Neuron (in vitro differentiated cells): ENCODE results near the gene TMPRSS15.

ENCODE experiments used
- H2AFZ ChIP-seq: one replicate; pipeline ENCODE4 v1.6.1; 2013; ENCODE audit warnings: low read depth, mild to moderate bottlenecking, inconsistent platforms, low read length, moderate library complexity
- H3K27me3 ChIP-seq: one replicate; pipeline ENCODE4 v1.6.1; 2013; ENCODE audit warnings: low read length; ENCODE audit not compliant: insufficient read depth
- H3K36me3 ChIP-seq: one replicate; pipeline ENCODE4 v1.6.1; 2013; ENCODE audit warnings: low read length; ENCODE audit not compliant: insufficient read depth
- H3K4me1 ChIP-seq: one replicate; pipeline ENCODE4 v1.6.1; 2013; ENCODE audit warnings: low read length; ENCODE audit not compliant: insufficient read depth
- H3K4me3 ChIP-seq: 2 replicates; pipeline ENCODE4 v1.5.1; 2013; ENCODE audit warnings: mild to moderate bottlenecking, low read length, moderate library complexity
- H3K9me3 ChIP-seq: one replicate; pipeline ENCODE4 v1.6.1; 2013; ENCODE audit warnings: low read length

The TMPRSS15 gene

GRCh38 chr21:18403735-18404450 is at the start of gene TMPRSS15:
Gene TMPRSS15, minus strand, starts transcription at chr21:18403785. Its CDS starts 163 bp downstream, at chr21:18403622.
- H2AFZ ChIP-seq = no peak within 1 kb of the TSS
- H3K27me3 ChIP-seq = no peaks in the 10 kb centered on the region
- H3K36me3 ChIP-seq = no peaks in the 10 kb centered on the region
- no peak within 1 kb of the TSS for H3K4me3 ChIP-seq
- no peaks in the 10 kb centered on the region for H3K9me3 ChIP-seq
- H3K4me1 ChIP-seq = no peaks in the 10 kb centered on the region

DNA sequence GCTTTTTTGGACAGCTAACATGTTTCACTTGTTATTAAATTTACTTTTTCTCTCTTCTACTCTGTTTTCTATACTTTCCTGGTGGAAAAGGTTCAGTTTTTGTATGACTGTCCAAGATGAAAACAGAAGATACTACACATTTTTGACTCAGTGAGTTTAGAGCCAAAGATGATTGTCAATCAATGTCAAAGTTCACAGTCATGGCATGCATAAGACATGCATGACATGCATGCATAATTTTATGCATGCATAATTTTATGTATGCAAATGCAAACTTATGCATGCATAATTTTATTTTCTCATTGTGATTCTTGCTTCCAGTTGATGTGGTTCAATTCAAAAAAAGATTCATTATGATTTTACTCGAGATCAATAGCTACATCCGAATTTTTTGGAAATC is 48.1 kb upstream of the TMPRSS15 start:
- H3K27me3 ChIP-seq = no peaks in the 10 kb centered on the region
- H3K36me3 ChIP-seq = no peaks in the 10 kb centered on the region
- no peak overlapping the region for H3K4me3 ChIP-seq

GRCh38 chr21:18449605-18450550 is 46.3 kb upstream of the TMPRSS15 start:
- no peak overlapping the region for H3K4me3 ChIP-seq

More for the DNA sequence above, 48.1 kb upstream of the TMPRSS15 start:
- Histone ChIP-seq H2AFZ (no peak overlapping the region), H3K4me1 (peaks cover 16% of the 10 kb centered on the region), H3K9me3 (no peaks in the 10 kb centered on the region)

GRCh38 chr21:18443701-18444100 is 40.1 kb upstream of the TMPRSS15 start:
- Histone ChIP-seq H2AFZ (no peak overlapping the region), H3K9me3 (no peaks in the 10 kb centered on the region), H3K36me3 (no peaks in the 10 kb centered on the region), H3K4me1 (no peaks in the 10 kb centered on the region), H3K4me3 (no peak overlapping the region), H3K27me3 (no peaks in the 10 kb centered on the region)

More at GRCh38 chr21:18449605-18450550, 46.3 kb upstream of the TMPRSS15 start:
- no peaks in the 10 kb centered on the region for H3K9me3 ChIP-seq
- H3K4me1 ChIP-seq = peaks cover 16% of the 10 kb centered on the region
- no peaks in the 10 kb centered on the region for H3K36me3 ChIP-seq
- H2AFZ ChIP-seq = no peak overlapping the region
- no peaks in the 10 kb centered on the region for H3K27me3 ChIP-seq

DNA sequence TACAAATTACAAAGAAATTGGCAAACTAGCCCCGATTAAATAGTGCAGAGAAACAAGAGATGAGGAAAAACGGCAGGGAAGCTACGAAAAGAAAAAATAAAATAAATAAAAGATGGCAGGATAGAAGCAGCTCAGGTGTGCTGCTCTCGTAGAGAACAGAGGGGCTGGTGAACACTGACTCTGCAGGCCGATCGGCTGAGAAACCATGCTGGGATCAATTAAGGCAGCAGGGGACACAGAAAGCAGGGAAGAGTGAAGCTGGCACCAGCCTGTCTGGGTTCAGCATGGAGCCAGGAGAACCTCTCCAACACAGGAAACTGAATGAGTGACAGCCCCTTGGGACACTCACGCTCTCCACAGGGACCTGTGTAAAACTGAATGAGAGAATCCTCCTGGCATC is 39.5 kb upstream of the TMPRSS15 start:
- H3K4me3 ChIP-seq = no peak overlapping the region
- H3K4me1 ChIP-seq = no peaks in the 10 kb centered on the region
- H3K9me3 ChIP-seq = no peaks in the 10 kb centered on the region
- no peaks in the 10 kb centered on the region for H3K36me3 ChIP-seq
- no peaks in the 10 kb centered on the region for H3K27me3 ChIP-seq
- no peak overlapping the region for H2AFZ ChIP-seq

DNA sequence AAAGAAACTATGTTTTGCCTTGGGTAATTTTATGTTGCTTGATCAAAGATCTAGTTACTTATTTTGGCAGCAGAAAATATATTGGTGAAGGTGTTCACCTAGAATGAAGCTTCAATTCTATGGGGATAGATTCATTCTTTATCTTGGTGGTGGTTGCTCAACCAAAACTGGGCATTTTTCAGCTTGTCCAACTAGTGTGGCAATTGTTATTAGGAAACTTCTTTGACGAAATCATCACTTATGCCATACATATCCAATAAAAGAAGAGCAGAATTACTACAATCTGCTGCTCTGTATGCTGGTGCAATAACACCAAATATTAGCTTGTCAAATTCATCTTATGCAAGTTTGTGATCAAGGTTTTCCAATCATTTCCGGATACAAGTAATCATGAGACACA is 26.8 kb upstream of the TMPRSS15 start:
- no peaks in the 10 kb centered on the region for H3K36me3 ChIP-seq
- no peak overlapping the region for H3K4me3 ChIP-seq
- H3K27me3 ChIP-seq = no peaks in the 10 kb centered on the region
- no peak overlapping the region for H2AFZ ChIP-seq
- no peaks in the 10 kb centered on the region for H3K4me1 ChIP-seq
- no peaks in the 10 kb centered on the region for H3K9me3 ChIP-seq

- H3K36me3 ChIP-seq = no peaks in the 10 kb centered on the region
Observed at GRCh38 chr21:18424276-18424675, 20.7 kb upstream of the TMPRSS15 start.

DNA sequence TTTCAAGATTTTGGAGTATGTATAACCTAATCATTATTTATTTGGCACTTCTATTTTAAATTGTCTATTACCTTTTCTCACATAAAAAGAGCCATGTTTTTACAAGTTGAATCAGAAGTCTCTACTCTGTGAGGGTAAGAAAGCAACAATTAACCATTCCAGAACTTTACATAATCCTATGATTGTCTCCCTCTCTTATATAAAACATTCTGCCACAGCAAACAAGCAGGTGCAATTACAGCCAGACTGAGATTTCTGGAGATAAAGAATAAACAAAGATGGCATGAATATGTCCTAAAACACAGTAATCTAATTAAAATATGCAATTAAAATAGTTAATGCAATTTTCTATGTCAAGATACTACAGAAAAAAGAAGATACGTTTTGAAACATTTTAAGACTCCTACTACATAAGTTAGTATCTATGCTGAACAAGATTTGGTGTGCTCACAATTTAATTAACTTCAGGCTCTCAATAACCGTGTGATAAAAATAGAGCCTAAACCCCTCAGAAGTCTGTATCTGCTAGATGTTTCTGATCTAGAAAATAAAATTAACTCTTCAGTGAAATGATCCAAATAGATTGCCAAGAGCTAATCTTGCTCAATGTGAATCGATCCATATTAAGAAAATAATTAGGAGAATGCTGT is 13.7 kb upstream of the TMPRSS15 start:
- H3K27me3 ChIP-seq = no peaks in the 10 kb centered on the region
- no peak overlapping the region for H2AFZ ChIP-seq

More at GRCh38 chr21:18424276-18424675, 20.7 kb upstream of the TMPRSS15 start:
- Histone ChIP-seq H2AFZ (no peak overlapping the region), H3K4me1 (peaks cover 6% of the 10 kb centered on the region), H3K4me3 (no peak overlapping the region), H3K27me3 (no peaks in the 10 kb centered on the region), H3K9me3 (no peaks in the 10 kb centered on the region)

DNA sequence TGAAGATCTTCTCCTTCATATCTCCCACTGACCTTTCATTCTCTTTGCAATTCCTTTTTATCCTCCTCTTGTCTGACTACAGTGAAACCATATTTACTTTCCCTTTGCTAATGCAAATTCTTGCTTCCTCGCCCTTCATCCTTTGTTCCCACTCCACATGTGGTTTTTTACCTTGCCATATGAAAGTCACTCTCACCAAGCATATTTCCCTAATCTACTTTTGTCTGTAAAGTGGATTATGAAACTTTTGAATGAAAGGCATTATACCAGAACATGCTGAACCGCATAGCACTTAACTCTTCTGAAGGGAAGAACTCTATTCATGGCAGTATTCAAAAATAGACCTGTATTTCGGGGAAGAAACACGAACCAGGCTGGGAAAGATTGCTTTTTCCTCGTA is 8.0 kb upstream of the TMPRSS15 start:
- Histone ChIP-seq H3K36me3 (no peaks in the 10 kb centered on the region), H3K4me3 (no peak overlapping the region), H3K27me3 (no peaks in the 10 kb centered on the region), H3K4me1 (no peaks in the 10 kb centered on the region), H3K9me3 (no peaks in the 10 kb centered on the region), H2AFZ (no peak overlapping the region)

More for the DNA sequence above, 13.7 kb upstream of the TMPRSS15 start:
- no peak overlapping the region for H3K4me3 ChIP-seq
- H3K36me3 ChIP-seq = no peaks in the 10 kb centered on the region
- no peaks in the 10 kb centered on the region for H3K9me3 ChIP-seq
- H3K4me1 ChIP-seq = no peaks in the 10 kb centered on the region

GRCh38 chr21:18409579-18409978 is 6.0 kb upstream of the TMPRSS15 start:
- H3K9me3 ChIP-seq = no peaks in the 10 kb centered on the region
- no peak overlapping the region for H3K4me3 ChIP-seq
- no peaks in the 10 kb centered on the region for H3K4me1 ChIP-seq
- H2AFZ ChIP-seq = no peak overlapping the region
- no peaks in the 10 kb centered on the region for H3K27me3 ChIP-seq
- H3K36me3 ChIP-seq = no peaks in the 10 kb centered on the region

- no peaks in the 10 kb centered on the region for H3K4me1 ChIP-seq
- H2AFZ ChIP-seq = no peak overlapping the region
- no peaks in the 10 kb centered on the region for H3K27me3 ChIP-seq
- H3K4me3 ChIP-seq = no peak overlapping the region
- no peaks in the 10 kb centered on the region for H3K9me3 ChIP-seq
- H3K36me3 ChIP-seq = no peaks in the 10 kb centered on the region
Observed at GRCh38 chr21:18398843-18399242, 4.7 kb downstream of the TMPRSS15 start.

- peaks cover 3% of the 10 kb centered on the region for H3K9me3 ChIP-seq
- H3K4me3 ChIP-seq = no peak overlapping the region
- no peak overlapping the region for H2AFZ ChIP-seq
- no peaks in the 10 kb centered on the region for H3K27me3 ChIP-seq
- H3K36me3 ChIP-seq = no peaks in the 10 kb centered on the region
- H3K4me1 ChIP-seq = no peaks in the 10 kb centered on the region
Observed at GRCh38 chr21:18387994-18388393, 15.6 kb downstream of the TMPRSS15 start.

GRCh38 chr21:18384771-18385170 is 18.8 kb downstream of the TMPRSS15 start:
- H3K27me3 ChIP-seq = no peaks in the 10 kb centered on the region
- no peak overlapping the region for H3K4me3 ChIP-seq
- H3K4me1 ChIP-seq = no peaks in the 10 kb centered on the region
- H3K36me3 ChIP-seq = no peaks in the 10 kb centered on the region
- no peaks in the 10 kb centered on the region for H3K9me3 ChIP-seq
- H2AFZ ChIP-seq = no peak overlapping the region
